NCI-H1417 (cell line): ENCODE data around the gene RAET1L.
"Not testable (repeated sequence)": the region's sequence is repeated elsewhere in the genome, so short reads cannot be mapped to it uniquely, and the experiment has no call there.

Experiments used
- DNase-seq, 3 experiments: peaks; one replicate each; lab custom pipeline; 2025; lab: John Stamatoyannopoulos, UW

Gene RAET1L

DNA sequence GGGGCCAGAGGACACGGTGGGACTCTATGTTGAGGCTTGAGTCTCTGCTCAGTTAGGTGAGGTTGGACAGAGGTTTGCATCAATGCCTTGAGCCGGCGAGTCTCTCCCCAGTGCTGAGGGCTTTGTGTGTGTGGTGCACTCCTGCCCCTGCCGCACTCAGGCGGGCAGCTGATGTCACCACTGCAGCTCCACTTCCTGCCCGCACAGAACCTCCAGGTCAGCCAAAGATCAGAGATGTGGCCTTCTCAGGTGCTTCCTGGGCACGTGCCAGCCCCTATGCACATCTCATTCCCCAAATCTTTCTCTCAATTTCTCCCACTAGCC lies 33.9 kb downstream of the RAET1L start:
- peak in 2 of 3 experiments; percentile 24 to 62 for DNase-seq

GRCh38 chr6:149990661-149991471 lies 34.5 kb downstream of the RAET1L start:
- peak in 2 of 3 experiments; percentile 54 to 70 for DNase-seq

GRCh38 chr6:149990212-149990660 lies 35.1 kb downstream of the RAET1L start:
- peak in 2 of 3 experiments; percentile 54 to 63 for DNase-seq

DNA sequence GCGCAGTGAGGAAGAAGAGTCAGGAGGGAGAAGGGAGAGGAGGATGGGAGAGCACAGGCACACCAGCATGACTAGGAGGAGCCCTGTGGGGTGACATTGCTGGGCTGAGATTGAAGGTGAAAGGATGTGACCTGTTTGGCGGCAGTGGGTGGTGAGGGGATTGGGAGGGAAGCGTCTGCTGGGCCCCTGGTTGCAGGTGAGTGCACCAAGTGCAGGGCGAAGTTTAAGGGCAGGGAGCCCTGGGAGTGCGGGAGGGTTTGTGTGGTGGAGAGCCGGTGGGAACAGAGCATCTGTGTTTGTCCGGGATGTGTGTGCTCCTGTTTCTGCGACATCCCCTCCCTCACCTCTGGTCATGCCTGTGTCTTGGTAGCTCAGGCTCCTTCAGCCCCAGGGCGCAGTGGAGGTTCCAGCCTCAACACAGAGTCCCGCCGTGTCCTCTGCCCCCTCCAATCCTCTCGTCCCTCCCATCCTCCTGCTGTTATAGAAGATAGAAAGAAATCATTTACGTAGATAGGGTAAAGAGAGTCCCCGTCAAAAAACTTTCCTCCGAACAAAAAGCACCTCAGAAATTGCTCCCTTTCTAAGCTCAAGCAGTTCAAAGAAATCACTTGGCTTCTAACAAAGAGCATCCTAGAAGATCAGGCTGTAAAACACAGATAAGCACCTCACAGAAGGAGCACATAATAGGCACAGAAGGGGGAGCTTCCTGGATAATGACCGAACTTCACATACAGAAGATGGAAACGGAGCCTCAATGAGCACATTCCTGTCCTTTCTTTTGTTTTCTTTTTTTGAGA lies 36.6 kb downstream of the RAET1L start:
- DNase-seq = no peak

- no peak for DNase-seq
Measured at GRCh38 chr6:149987602-149988107, 37.7 kb downstream of the RAET1L start.

GRCh38 chr6:149985481-149985937 lies 39.8 kb downstream of the RAET1L start:
- no peak for DNase-seq

- DNase-seq = no peak
Measured at GRCh38 chr6:149984773-149985172, 40.6 kb downstream of the RAET1L start.

- DNase-seq = no peak
Measured at GRCh38 chr6:149983145-149983544, 42.2 kb downstream of the RAET1L start.

DNA sequence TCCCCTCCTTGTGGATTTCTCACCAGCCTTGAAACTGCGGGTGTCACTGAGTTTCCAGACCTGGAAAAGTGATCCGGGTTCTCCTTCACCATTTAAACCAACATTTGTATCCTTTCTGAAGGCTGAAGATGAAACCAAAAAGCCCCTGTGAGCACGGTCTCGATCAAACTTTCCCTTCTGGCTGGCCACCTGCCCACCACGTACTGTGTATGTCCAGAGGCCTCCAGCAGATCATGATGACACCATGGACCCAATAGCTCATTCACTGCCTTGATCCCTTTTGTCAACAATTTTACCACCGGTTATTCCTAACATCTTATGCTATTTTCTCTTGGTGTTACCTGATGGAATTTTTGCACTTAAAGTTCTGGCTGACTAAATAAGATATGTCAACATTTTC lies 46.0 kb downstream of the RAET1L start:
- no peak for DNase-seq

- no peak for DNase-seq
Measured at GRCh38 chr6:149978610-149979009, 46.7 kb downstream of the RAET1L start.

DNA sequence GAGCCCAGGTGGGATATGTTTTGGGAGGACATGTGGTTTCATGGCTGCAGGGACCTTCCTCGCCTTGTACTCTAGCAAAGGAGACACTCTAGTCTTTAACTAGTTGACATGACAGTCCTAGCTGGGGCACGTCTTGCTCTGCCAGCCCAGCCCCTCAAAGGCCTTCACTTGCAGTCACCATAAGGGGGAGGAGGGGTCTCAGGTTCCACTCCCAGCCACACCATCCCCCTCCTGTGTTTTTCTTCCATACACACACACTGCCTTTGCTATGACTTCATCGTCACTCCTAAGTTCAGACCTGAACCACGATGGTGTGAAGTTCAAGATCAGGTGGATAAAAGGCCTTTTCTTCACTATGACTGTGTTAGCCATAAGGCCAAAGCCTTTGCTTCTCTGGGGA lies 48.1 kb downstream of the RAET1L start:
- no peak for DNase-seq

DNA sequence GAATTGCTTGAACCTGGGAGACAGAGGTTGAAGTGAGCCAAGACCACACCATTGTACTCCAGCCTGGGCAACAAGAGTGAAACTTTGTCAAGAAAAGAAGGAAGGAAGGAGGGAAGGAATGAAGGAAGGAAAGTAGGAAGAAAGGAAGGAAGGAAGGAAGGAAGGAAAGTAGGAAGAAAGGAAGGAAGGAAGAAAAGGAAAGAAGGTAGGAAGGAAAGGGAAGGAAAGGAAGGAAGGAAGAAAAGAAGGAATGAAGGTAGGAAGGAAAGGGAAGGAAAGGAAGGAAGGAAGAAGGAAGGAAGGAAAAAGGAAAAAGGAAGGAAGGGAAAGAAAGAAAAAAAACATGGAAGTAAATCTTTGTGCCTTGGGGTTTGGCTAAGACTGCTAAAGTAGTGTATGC lies 49.9 kb downstream of the RAET1L start:
- no peak for DNase-seq

DNA sequence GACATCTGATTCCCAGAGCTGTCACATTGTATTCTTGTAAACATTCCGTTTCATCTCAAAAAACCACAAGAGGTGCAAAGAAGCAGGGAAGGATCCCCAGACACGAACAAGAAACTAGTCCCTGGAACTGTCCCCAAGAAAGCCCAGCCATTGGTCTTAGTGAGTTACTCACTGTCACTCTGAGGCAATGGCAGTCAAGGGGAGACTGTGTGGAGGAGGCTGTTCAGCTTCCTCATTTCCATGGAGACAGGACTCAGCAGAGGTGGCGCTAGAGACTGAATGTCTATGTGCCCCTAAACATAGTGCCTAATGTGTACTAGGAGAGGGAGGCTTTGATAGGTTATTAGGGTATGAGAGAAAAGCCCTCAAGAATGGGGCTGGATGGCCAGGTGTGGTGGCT lies 50.5 kb downstream of the RAET1L start:
- no peak for DNase-seq

GRCh38 chr6:149974394-149974793 lies 50.9 kb downstream of the RAET1L start:
- DNase-seq = not testable (repeated sequence)

GRCh38 chr6:149969635-149970034 lies 55.7 kb downstream of the RAET1L start:
- DNase-seq = no peak

- DNase-seq = not testable (repeated sequence)
Measured at GRCh38 chr6:149968909-149969308, 56.4 kb downstream of the RAET1L start.
